Mesothelial cell of epicardium (in vitro differentiated cells): ENCODE results near the gene HGFAC. TPM values are rescaled to one million over a fixed set of nuclear protein-coding genes. Genes with fewer than 3 reads are reported as not detected.
"Not testable (repeated sequence)": the region's sequence is repeated elsewhere in the genome, so short reads cannot be mapped to it uniquely, and the experiment has no call there.

Source experiments
- DNase-seq, 2 experiments: peaks; one replicate each; pipeline ENCODE4 v3.0.0; 2021; ENCODE audit warnings: low spot score in 2 of 2; ENCODE audit not compliant: unreplicated experiment in 2 of 2
- H3K27ac Mint-ChIP-seq: 2 replicates; pipeline ENCODE4 v1.8.0; 2021; ENCODE audit warnings: mixed read lengths
- H3K27me3 Mint-ChIP-seq: 2 replicates; pipeline ENCODE4 v1.8.0; 2021; ENCODE audit warnings: low read depth, mixed read lengths
- H3K36me3 Mint-ChIP-seq: 2 replicates; pipeline ENCODE4 v1.8.0; 2021; ENCODE audit warnings: mixed read lengths
- H3K4me1 Mint-ChIP-seq: 2 replicates; pipeline ENCODE4 v1.8.0; 2021; ENCODE audit warnings: mixed read lengths
- H3K4me3 Mint-ChIP-seq: 2 replicates; pipeline ENCODE4 v1.8.0; 2021; ENCODE audit warnings: mild to moderate bottlenecking, moderate library complexity, mixed read lengths
- H3K9me3 Mint-ChIP-seq: 2 replicates; pipeline ENCODE4 v1.8.0; 2021; ENCODE audit warnings: mixed read lengths
- CTCF ChIP-seq: fragments of 200-600 bp; sonication (generic); IDR thresholded peaks from one replicate; pipeline ENCODE4 v1.5.0; 2021; ENCODE audit warnings: antibody characterized with exemption; ENCODE audit not compliant: unreplicated experiment
- total RNA-seq: library from RNA; stranded (reverse); gene quantifications from 3 replicates; pipeline ENCODE4 v1.2.1, GENCODE V29; 2021

HGFAC gene
- total RNA-seq, 1 donor from 2014 or later: 2.5 TPM

- peaks cover 6% of the 10 kb centered on the region for H3K4me1 Mint-ChIP-seq
- DNase-seq: no peak
- no peak for TF ChIP-seq CTCF
- no peak overlapping the region for H3K4me3 Mint-ChIP-seq
- H3K27ac Mint-ChIP-seq: no peak overlapping the region
- peaks cover 12% of the 10 kb centered on the region for H3K36me3 Mint-ChIP-seq
- H3K9me3 Mint-ChIP-seq: peaks cover 6% of the 10 kb centered on the region
- no peaks in the 10 kb centered on the region for H3K27me3 Mint-ChIP-seq
Observed at GRCh38 chr4:3408793-3409330, 32.9 kb upstream of the HGFAC start.

GRCh38 chr4:3409571-3410091 is 32.1 kb upstream of the HGFAC start:
- TF ChIP-seq CTCF: no peak
- peaks cover 7% of the 10 kb centered on the region for H3K36me3 Mint-ChIP-seq
- H3K27me3 Mint-ChIP-seq: no peaks in the 10 kb centered on the region
- no peak overlapping the region for H3K27ac Mint-ChIP-seq
- H3K4me1 Mint-ChIP-seq: peaks cover 6% of the 10 kb centered on the region
- H3K9me3 Mint-ChIP-seq: no peaks in the 10 kb centered on the region
- DNase-seq: no peak
- no peak overlapping the region for H3K4me3 Mint-ChIP-seq

GRCh38 chr4:3410401-3411135 is 31.2 kb upstream of the HGFAC start:
- H3K27ac Mint-ChIP-seq: no peak overlapping the region
- DNase-seq: no peak
- no peak for TF ChIP-seq CTCF
- peaks cover 4% of the 10 kb centered on the region for H3K36me3 Mint-ChIP-seq
- no peak overlapping the region for H3K4me3 Mint-ChIP-seq
- H3K4me1 Mint-ChIP-seq: peaks cover 6% of the 10 kb centered on the region
- no peaks in the 10 kb centered on the region for H3K9me3 Mint-ChIP-seq
- H3K27me3 Mint-ChIP-seq: no peaks in the 10 kb centered on the region

GRCh38 chr4:3411190-3411589 is 30.6 kb upstream of the HGFAC start:
- not testable (repeated sequence) for H3K36me3 Mint-ChIP-seq, DNase-seq, H3K27me3 Mint-ChIP-seq, H3K9me3 Mint-ChIP-seq, H3K27ac Mint-ChIP-seq, H3K4me3 Mint-ChIP-seq, H3K4me1 Mint-ChIP-seq

- Mint-ChIP-seq H3K9me3 (no peaks in the 10 kb centered on the region), H3K4me1 (peaks cover 6% of the 10 kb centered on the region), H3K27me3 (no peaks in the 10 kb centered on the region), H3K27ac (no peak overlapping the region), H3K36me3 (peaks cover 7% of the 10 kb centered on the region), H3K4me3 (no peak overlapping the region)
- no peak for TF ChIP-seq CTCF
- DNase-seq: no peak
Observed at GRCh38 chr4:3411676-3412075, 30.1 kb upstream of the HGFAC start.

- peaks cover 14% of the 10 kb centered on the region for H3K36me3 Mint-ChIP-seq
- no peak for DNase-seq
- no peak for TF ChIP-seq CTCF
- H3K4me1 Mint-ChIP-seq: peaks cover 6% of the 10 kb centered on the region
- no peaks in the 10 kb centered on the region for H3K27me3 Mint-ChIP-seq
- H3K4me3 Mint-ChIP-seq: no peak overlapping the region
- H3K9me3 Mint-ChIP-seq: no peaks in the 10 kb centered on the region
- no peak overlapping the region for H3K27ac Mint-ChIP-seq
Observed at GRCh38 chr4:3412257-3413020, 29.3 kb upstream of the HGFAC start.
